22Rv1 (cell line): ENCODE measurements around the gene KDM4E.

Source experiments
- CTCF ChIP-seq: fragments of 450-650 bp; IDR thresholded peaks from 2 replicates; pipeline ENCODE4 v1.5.1; 2017; ENCODE audit warnings: mild to moderate bottlenecking
- ZFX ChIP-seq: fragments of 450-650 bp; IDR thresholded peaks from 2 replicates; pipeline ENCODE4 v1.6.1; 2017; ENCODE audit warnings: antibody characterized with exemption, borderline replicate concordance

GRCh38 chr11:95055283-95055897 lies 30.3 kb downstream of the KDM4E start:
- TF ChIP-seq CTCF, result no peak
- TF ChIP-seq ZFX, result no peak
